A549 (cell line): ENCODE data around the gene EPN3.

Experiments
- MAFK ChIP-seq: fragments of 450-650 bp; IDR thresholded peaks from 2 replicates; pipeline ENCODE4 v1.6.1; 2014; ENCODE audit not compliant: partially characterized antibody
- POLR2A ChIP-seq: IDR thresholded peaks from 2 replicates; pipeline ENCODE4 v1.6.1; 2012; ENCODE audit warnings: mild to moderate bottlenecking, low read length
- SREBF2 ChIP-seq: fragments of 450-650 bp; IDR thresholded peaks from 2 replicates; pipeline ENCODE4 v1.6.1; 2014; ENCODE audit warnings: mild to moderate bottlenecking, moderate library complexity
- TF ChIP-seq, protein P1 (sequence below): fragments of >200 bp; sonication (Bioruptor Twin); formaldehyde crosslinking; IDR thresholded peaks from 3 replicates; pipeline ENCODE4 v1.5.1; 2016
- TF ChIP-seq, protein P2 (sequence below): IDR thresholded peaks from 2 replicates; pipeline ENCODE4 v1.6.1; 2012
- TF ChIP-seq, protein P3 (sequence below): fragments of 200-600 bp; sonication (generic); IDR thresholded peaks from 2 replicates; pipeline ENCODE4 v1.6.1; 2016; ENCODE audit warnings: antibody characterized with exemption, mild to moderate bottlenecking, moderate library complexity
- TF ChIP-seq, protein P4 (sequence below): IDR thresholded peaks from 2 replicates; pipeline ENCODE4 v1.6.1; 2012

- TF ChIP-seq, protein P1, sequence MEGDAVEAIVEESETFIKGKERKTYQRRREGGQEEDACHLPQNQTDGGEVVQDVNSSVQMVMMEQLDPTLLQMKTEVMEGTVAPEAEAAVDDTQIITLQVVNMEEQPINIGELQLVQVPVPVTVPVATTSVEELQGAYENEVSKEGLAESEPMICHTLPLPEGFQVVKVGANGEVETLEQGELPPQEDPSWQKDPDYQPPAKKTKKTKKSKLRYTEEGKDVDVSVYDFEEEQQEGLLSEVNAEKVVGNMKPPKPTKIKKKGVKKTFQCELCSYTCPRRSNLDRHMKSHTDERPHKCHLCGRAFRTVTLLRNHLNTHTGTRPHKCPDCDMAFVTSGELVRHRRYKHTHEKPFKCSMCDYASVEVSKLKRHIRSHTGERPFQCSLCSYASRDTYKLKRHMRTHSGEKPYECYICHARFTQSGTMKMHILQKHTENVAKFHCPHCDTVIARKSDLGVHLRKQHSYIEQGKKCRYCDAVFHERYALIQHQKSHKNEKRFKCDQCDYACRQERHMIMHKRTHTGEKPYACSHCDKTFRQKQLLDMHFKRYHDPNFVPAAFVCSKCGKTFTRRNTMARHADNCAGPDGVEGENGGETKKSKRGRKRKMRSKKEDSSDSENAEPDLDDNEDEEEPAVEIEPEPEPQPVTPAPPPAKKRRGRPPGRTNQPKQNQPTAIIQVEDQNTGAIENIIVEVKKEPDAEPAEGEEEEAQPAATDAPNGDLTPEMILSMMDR, result no peak
- TF ChIP-seq, protein P2, sequence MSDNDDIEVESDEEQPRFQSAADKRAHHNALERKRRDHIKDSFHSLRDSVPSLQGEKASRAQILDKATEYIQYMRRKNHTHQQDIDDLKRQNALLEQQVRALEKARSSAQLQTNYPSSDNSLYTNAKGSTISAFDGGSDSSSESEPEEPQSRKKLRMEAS, result no peak
- TF ChIP-seq, protein P3, sequence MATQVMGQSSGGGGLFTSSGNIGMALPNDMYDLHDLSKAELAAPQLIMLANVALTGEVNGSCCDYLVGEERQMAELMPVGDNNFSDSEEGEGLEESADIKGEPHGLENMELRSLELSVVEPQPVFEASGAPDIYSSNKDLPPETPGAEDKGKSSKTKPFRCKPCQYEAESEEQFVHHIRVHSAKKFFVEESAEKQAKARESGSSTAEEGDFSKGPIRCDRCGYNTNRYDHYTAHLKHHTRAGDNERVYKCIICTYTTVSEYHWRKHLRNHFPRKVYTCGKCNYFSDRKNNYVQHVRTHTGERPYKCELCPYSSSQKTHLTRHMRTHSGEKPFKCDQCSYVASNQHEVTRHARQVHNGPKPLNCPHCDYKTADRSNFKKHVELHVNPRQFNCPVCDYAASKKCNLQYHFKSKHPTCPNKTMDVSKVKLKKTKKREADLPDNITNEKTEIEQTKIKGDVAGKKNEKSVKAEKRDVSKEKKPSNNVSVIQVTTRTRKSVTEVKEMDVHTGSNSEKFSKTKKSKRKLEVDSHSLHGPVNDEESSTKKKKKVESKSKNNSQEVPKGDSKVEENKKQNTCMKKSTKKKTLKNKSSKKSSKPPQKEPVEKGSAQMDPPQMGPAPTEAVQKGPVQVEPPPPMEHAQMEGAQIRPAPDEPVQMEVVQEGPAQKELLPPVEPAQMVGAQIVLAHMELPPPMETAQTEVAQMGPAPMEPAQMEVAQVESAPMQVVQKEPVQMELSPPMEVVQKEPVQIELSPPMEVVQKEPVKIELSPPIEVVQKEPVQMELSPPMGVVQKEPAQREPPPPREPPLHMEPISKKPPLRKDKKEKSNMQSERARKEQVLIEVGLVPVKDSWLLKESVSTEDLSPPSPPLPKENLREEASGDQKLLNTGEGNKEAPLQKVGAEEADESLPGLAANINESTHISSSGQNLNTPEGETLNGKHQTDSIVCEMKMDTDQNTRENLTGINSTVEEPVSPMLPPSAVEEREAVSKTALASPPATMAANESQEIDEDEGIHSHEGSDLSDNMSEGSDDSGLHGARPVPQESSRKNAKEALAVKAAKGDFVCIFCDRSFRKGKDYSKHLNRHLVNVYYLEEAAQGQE, result no peak
- no peak for TF ChIP-seq SREBF2
- no peak for TF ChIP-seq MAFK
- no peak for TF ChIP-seq POLR2A
- TF ChIP-seq, protein P4, sequence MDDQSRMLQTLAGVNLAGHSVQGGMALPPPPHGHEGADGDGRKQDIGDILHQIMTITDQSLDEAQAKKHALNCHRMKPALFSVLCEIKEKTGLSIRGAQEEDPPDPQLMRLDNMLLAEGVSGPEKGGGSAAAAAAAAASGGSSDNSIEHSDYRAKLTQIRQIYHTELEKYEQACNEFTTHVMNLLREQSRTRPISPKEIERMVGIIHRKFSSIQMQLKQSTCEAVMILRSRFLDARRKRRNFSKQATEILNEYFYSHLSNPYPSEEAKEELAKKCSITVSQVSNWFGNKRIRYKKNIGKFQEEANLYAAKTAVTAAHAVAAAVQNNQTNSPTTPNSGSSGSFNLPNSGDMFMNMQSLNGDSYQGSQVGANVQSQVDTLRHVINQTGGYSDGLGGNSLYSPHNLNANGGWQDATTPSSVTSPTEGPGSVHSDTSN, result no peak
These were observed 36.1 kb downstream of the EPN3 start for GRCh38 chr17:50568659-50569058.
